Measurements from ENCODE around the gene SEBOX.

DNA sequence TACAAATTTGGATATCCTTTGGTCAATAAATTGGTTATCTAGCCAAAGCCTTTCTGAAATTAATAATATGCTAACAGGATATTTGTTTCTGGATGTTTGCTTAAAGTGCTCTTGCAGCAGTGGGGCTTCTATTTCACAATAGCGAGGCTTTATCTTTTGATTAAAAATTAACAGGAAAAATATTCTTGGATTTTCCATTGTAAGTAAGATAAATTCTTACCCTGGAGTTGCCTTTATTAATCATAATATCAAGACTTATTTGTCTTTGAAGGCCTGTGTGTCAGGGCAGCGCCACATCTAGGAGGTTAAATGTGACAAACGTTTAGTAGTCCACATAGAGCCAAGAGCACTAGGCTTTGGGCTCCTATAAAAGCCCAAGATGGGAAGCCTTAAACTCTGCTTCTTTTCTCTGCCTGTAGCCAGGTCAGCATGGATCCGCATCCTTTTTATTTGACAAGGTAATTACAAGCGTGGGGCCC, 40.7 kb downstream of the SEBOX start:
- TF ChIP-seq TEAD4 (IDR thresholded peaks at IDR 0.05) (no peak), FOXM1 (IDR thresholded peaks at IDR 0.05; ENCODE audit: borderline replicate concordance, low read depth) (no peak), CREB1 (IDR thresholded peaks at IDR 0.05; ENCODE audit: low read depth) (no peak), TAF1 (IDR thresholded peaks at IDR 0.05; ENCODE audit: low read depth) (no peak), TCF12 (IDR thresholded peaks at IDR 0.05; ENCODE audit: low read depth) (no peak), ZBTB7A (IDR thresholded peaks at IDR 0.05; ENCODE audit: low read depth) (no peak), RAD21 (IDR thresholded peaks at IDR 0.05; ENCODE audit: low read depth) (no peak), EP300 (IDR thresholded peaks at IDR 0.05; ENCODE audit: borderline replicate concordance) (no peak)
- TF ChIP-seq, protein P1, sequence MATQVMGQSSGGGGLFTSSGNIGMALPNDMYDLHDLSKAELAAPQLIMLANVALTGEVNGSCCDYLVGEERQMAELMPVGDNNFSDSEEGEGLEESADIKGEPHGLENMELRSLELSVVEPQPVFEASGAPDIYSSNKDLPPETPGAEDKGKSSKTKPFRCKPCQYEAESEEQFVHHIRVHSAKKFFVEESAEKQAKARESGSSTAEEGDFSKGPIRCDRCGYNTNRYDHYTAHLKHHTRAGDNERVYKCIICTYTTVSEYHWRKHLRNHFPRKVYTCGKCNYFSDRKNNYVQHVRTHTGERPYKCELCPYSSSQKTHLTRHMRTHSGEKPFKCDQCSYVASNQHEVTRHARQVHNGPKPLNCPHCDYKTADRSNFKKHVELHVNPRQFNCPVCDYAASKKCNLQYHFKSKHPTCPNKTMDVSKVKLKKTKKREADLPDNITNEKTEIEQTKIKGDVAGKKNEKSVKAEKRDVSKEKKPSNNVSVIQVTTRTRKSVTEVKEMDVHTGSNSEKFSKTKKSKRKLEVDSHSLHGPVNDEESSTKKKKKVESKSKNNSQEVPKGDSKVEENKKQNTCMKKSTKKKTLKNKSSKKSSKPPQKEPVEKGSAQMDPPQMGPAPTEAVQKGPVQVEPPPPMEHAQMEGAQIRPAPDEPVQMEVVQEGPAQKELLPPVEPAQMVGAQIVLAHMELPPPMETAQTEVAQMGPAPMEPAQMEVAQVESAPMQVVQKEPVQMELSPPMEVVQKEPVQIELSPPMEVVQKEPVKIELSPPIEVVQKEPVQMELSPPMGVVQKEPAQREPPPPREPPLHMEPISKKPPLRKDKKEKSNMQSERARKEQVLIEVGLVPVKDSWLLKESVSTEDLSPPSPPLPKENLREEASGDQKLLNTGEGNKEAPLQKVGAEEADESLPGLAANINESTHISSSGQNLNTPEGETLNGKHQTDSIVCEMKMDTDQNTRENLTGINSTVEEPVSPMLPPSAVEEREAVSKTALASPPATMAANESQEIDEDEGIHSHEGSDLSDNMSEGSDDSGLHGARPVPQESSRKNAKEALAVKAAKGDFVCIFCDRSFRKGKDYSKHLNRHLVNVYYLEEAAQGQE (IDR thresholded peaks at IDR 0.05; ENCODE audit: low read depth): no peak
- TF ChIP-seq, protein P2, sequence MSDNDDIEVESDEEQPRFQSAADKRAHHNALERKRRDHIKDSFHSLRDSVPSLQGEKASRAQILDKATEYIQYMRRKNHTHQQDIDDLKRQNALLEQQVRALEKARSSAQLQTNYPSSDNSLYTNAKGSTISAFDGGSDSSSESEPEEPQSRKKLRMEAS (IDR thresholded peaks at IDR 0.05): no peak
- TF ChIP-seq, protein P3, sequence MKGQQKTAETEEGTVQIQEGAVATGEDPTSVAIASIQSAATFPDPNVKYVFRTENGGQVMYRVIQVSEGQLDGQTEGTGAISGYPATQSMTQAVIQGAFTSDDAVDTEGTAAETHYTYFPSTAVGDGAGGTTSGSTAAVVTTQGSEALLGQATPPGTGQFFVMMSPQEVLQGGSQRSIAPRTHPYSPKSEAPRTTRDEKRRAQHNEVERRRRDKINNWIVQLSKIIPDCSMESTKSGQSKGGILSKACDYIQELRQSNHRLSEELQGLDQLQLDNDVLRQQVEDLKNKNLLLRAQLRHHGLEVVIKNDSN (IDR thresholded peaks at IDR 0.05): no peak
